NCI-H1417 treated with DMSO at 0.1 percent for 48 hours (cell line): ENCODE data around the gene CCER1.

Source experiments
- DNase-seq: peaks from one replicate; lab custom pipeline; 2025; lab: John Stamatoyannopoulos, UW

Gene CCER1

DNA sequence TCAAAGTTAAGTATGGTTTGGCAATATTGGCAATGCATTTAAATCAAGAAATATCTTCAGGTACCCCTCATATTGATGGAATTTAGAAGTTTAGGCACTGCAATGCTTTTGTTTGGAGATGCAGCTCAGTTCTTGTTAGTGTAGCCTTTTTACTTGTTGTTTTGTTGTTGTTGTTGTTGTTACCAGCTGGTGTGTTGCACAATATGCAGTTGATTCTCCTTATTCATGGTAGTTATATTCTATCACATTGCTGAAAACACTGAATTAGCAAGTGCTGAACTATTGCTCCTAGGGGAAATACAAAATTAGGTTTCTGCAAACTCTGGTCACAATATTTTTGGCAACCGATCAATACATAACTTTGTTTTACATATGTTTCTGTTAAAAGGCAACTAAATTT, 34.8 kb downstream of the CCER1 start:
- DNase-seq = no peak

DNA sequence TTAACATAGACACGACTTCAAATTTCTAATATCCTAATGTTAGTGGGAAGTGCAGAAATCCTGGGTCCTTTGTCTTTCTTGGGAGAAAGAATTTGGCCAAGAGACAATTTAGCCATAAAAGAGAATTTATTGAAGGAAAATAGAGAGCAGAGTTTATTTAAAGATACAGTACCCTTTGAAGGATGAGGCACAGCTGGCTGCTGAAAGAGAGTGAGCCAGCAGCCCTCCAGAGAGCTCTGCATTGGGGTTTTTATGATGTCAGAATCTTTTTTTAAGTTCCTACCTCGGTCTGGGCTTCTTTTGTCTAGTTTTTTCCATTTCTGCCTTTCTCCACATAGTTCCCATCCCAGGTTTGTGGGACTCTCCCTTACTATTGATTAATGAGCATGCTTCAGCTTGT, 37.5 kb downstream of the CCER1 start:
- DNase-seq = no peak

- no peak for DNase-seq
These were observed 38.5 kb downstream of the CCER1 start for GRCh38 chr12:90916516-90916915.

DNA sequence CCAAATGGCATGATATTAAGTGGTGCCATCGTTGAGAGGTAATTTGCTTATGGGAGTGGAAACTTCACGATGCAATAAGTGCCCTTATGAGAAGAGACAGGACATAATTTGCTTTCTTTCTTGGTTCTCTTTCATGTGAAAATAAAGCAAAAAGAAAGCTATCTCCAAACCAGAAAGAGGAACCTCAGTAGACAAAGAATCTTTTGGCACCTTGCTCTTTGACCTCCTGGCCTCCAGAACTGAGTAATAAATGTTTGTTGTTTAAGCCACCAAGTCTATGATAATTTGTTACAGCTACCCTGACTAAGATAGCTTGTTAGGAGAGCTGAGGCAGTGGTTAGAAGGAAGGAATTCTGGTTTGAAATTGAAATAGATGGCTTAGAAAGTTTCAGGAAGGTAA, 39.6 kb downstream of the CCER1 start:
- DNase-seq = no peak

GRCh38 chr12:90910958-90911357, 44.0 kb downstream of the CCER1 start:
- DNase-seq = no peak

DNA sequence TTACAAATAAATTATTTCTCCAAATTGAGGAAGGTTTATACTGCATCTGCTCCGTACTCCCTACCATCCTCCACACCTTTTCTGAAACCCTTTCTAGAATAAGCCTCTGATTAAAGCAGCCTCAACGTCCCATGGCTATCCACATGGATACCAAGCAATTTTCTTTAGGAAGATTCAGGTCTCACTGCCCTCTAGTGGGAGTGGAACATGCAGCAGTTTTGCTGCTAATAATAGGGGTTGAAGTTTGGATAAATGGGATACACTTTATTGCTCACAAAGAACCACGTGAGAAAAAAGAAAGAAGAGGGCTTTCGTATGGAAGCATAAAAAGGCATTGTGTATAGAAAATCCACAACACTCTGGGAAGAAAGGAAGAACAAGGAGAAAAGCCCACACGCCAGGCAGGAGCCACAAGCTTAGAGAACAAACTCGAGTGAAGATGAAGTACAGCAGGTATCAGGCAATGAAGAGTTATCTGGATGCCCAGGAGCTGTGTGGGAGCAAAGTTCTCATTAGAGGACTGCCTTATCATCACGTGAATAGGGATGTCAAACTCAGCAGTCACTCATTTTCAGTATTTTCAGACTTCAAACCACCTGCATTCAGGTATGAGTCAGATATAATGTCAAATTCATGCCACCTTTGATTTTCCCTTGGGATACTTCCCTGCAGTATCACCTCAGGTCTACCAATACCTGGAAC, 45.8 kb downstream of the CCER1 start:
- DNase-seq = no peak

- DNase-seq = no peak
These were observed 46.5 kb downstream of the CCER1 start for GRCh38 chr12:90908465-90908864.

- DNase-seq = no peak
These were observed 49.1 kb downstream of the CCER1 start for GRCh38 chr12:90905691-90906370.

- no peak for DNase-seq
These were observed 52.4 kb downstream of the CCER1 start for GRCh38 chr12:90902596-90902995.
